Smooth muscle cell (in vitro differentiated cells): ENCODE data around the gene TCF4. TPM values are rescaled to one million over a fixed set of nuclear protein-coding genes. Genes with fewer than 3 reads are reported as not detected.

Source experiments
- DNase-seq: peaks from one replicate; lab custom pipeline; 2025; ENCODE audit not compliant: unreplicated experiment; lab: John Stamatoyannopoulos, UW
- H2AFZ ChIP-seq: fragments of 200-600 bp; sonication (generic); 2 replicates; pipeline ENCODE4 v1.6.0; 2016; ENCODE audit warnings: antibody characterized with exemption, low read depth, mild to moderate bottlenecking
- H3F3A ChIP-seq: fragments of 200-600 bp; sonication (generic); 2 replicates; pipeline ENCODE4 v1.6.0; 2017; ENCODE audit warnings: antibody characterized with exemption, low read depth
- H3K27ac ChIP-seq: fragments of 200-600 bp; sonication (generic); 2 replicates; pipeline ENCODE4 v1.5.1; 2016; ENCODE audit warnings: low read depth, mild to moderate bottlenecking
- H3K27me3 ChIP-seq: fragments of 200-600 bp; sonication (generic); 2 replicates; pipeline ENCODE4 v1.6.1; 2016; ENCODE audit warnings: low read depth, mild to moderate bottlenecking
- H3K36me3 ChIP-seq: fragments of 200-600 bp; sonication (generic); 2 replicates; pipeline ENCODE4 v1.5.1; 2016; ENCODE audit warnings: low read depth
- H3K4me1 ChIP-seq: fragments of 200-600 bp; sonication (generic); 2 replicates; pipeline ENCODE4 v1.5.1; 2016; ENCODE audit warnings: low read depth
- H3K4me2 ChIP-seq: fragments of 200-600 bp; sonication (generic); 2 replicates; pipeline ENCODE4 v1.6.0; 2016; ENCODE audit warnings: mild to moderate bottlenecking
- H3K4me3 ChIP-seq: fragments of 200-600 bp; sonication (generic); 2 replicates; pipeline ENCODE4 v1.5.1; 2016; ENCODE audit warnings: mild to moderate bottlenecking
- H3K79me2 ChIP-seq: fragments of 200-600 bp; sonication (generic); 2 replicates; pipeline ENCODE4 v1.6.0; 2016; ENCODE audit warnings: low read depth, mild to moderate bottlenecking
- H3K9ac ChIP-seq: fragments of 200-600 bp; sonication (generic); 2 replicates; pipeline ENCODE4 v1.6.0; 2016; ENCODE audit warnings: low read depth
- H3K9me3 ChIP-seq: fragments of 200-600 bp; sonication (generic); replicated peaks from 2 replicates; pipeline ENCODE4 v1.5.1; 2016; ENCODE audit warnings: low read depth
- H4K20me1 ChIP-seq: fragments of 200-600 bp; sonication (generic); 2 replicates; pipeline ENCODE4 v1.6.0; 2016; ENCODE audit warnings: low read depth
- CTCF ChIP-seq: fragments of 200-600 bp; sonication (generic); IDR thresholded peaks from 2 replicates; pipeline ENCODE4 v1.5.1; 2017; ENCODE audit warnings: borderline replicate concordance, mild to moderate bottlenecking, antibody characterized with exemption; ENCODE audit not compliant: insufficient read depth, poor library complexity, severe bottlenecking
- WGBS: methylation state at CpG from one replicate; pipeline ENCODE4 v1.1.7; 2016; ENCODE audit warnings: low lambda C conversion rate; 5-methylcytosine and 5-hydroxymethylcytosine counted together
- polyA plus RNA-seq: library from polyadenylated mRNA; unstranded; fragments of >200 nt; fragmentation: Nextera tagmentation; extraction: Ambion mirVana; gene quantifications from 2 replicates; pipeline ENCODE4 v1.2.1, GENCODE V29; 2016
- total RNA-seq: library from RNA; depleted of rRNA; stranded (reverse); fragments of >200 nt; gene quantifications from 2 replicates; pipeline ENCODE4 v1.2.3, GENCODE V29; 2014

Gene TCF4
- total and polyA plus RNA-seq, 2 experiments from 2014 or later: 105 to 120 TPM

- no peaks in the 10 kb centered on the region for H3F3A ChIP-seq
- WGBS: 87% methylated on average over 14 of the region's 14 CpGs
- no peak overlapping the region for H3K27ac ChIP-seq
- no peaks in the 10 kb centered on the region for H3K27me3 ChIP-seq
- no peak overlapping the region for H2AFZ ChIP-seq
- no peak overlapping the region for H3K9ac ChIP-seq
- H3K36me3 ChIP-seq: no peaks in the 10 kb centered on the region
- peak overlapping the region; percentile 6 for H3K4me3 ChIP-seq
- H3K4me1 ChIP-seq: peaks cover 16% of the 10 kb centered on the region
- no peak overlapping the region for H3K4me2 ChIP-seq
- H3K79me2 ChIP-seq: peaks cover 83% of the 10 kb centered on the region
- DNase-seq: no peak
- TF ChIP-seq CTCF: no peak
- no peaks in the 10 kb centered on the region for H3K9me3 ChIP-seq
- peaks cover 93% of the 10 kb centered on the region for H4K20me1 ChIP-seq
Measured at GRCh38 chr18:55300936-55301531, 287.0 kb downstream of the TCF4 start.

- Histone ChIP-seq H3K4me2 (no peak overlapping the region), H3K27ac (no peak overlapping the region), H3F3A (no peaks in the 10 kb centered on the region), H3K79me2 (peaks cover 81% of the 10 kb centered on the region), H3K27me3 (no peaks in the 10 kb centered on the region), H3K9me3 (no peaks in the 10 kb centered on the region), H3K36me3 (no peaks in the 10 kb centered on the region), H4K20me1 (peaks cover 93% of the 10 kb centered on the region), H3K9ac (no peak overlapping the region), H3K4me1 (peaks cover 13% of the 10 kb centered on the region), H2AFZ (no peak overlapping the region), H3K4me3 (peak overlapping the region; percentile 6)
- DNase-seq: no peak
- WGBS: 69% methylated on average over 11 of the region's 11 CpGs
- no peak for TF ChIP-seq CTCF
Measured at GRCh38 chr18:55300421-55300935, 287.5 kb downstream of the TCF4 start.

GRCh38 chr18:55296778-55297177 is 291.2 kb downstream of the TCF4 start:
- H3K27me3 ChIP-seq: no peaks in the 10 kb centered on the region
- H3K36me3 ChIP-seq: no peaks in the 10 kb centered on the region
- no peaks in the 10 kb centered on the region for H3F3A ChIP-seq
- H3K4me1 ChIP-seq: peaks cover 21% of the 10 kb centered on the region
- WGBS: 95% methylated on average over 3 of the region's 3 CpGs
- no peak overlapping the region for H2AFZ ChIP-seq
- H3K4me3 ChIP-seq: no peak overlapping the region
- DNase-seq: no peak
- peaks cover 78% of the 10 kb centered on the region for H3K79me2 ChIP-seq
- TF ChIP-seq CTCF: no peak
- H4K20me1 ChIP-seq: peaks cover 90% of the 10 kb centered on the region
- H3K4me2 ChIP-seq: no peak overlapping the region
- H3K27ac ChIP-seq: no peak overlapping the region
- H3K9me3 ChIP-seq: no peaks in the 10 kb centered on the region
- no peak overlapping the region for H3K9ac ChIP-seq

GRCh38 chr18:55296115-55296514 is 291.9 kb downstream of the TCF4 start:
- Histone ChIP-seq H3K79me2 (peaks cover 78% of the 10 kb centered on the region), H3K4me3 (no peak overlapping the region), H3K9me3 (no peaks in the 10 kb centered on the region), H3K4me2 (no peak overlapping the region), H3K4me1 (peaks cover 19% of the 10 kb centered on the region), H3K27ac (no peak overlapping the region), H2AFZ (no peak overlapping the region), H3F3A (no peaks in the 10 kb centered on the region), H3K36me3 (no peaks in the 10 kb centered on the region), H3K27me3 (no peaks in the 10 kb centered on the region), H4K20me1 (peaks cover 92% of the 10 kb centered on the region), H3K9ac (no peak overlapping the region)
- 75% methylated on average over 2 of the region's 2 CpGs for WGBS
- no peak for TF ChIP-seq CTCF
- no peak for DNase-seq
